SK-N-SH (cell line): ENCODE results near the gene POU4F1.

Experiments
- CTCF ChIP-seq: fragments of 200-600 bp; sonication (generic); IDR thresholded peaks from 2 replicates; pipeline ENCODE4 v1.6.1; 2017; ENCODE audit warnings: antibody characterized with exemption, mild to moderate bottlenecking, moderate library complexity
- RXRA ChIP-seq: IDR thresholded peaks from 2 replicates; pipeline ENCODE4 v1.4.0; 2012; ENCODE audit warnings: low read depth, mild to moderate bottlenecking, borderline replicate concordance

- no peak for TF ChIP-seq CTCF
- TF ChIP-seq RXRA = no peak
These were observed 46.8 kb upstream of the POU4F1 start for GRCh38 chr13:78649997-78650716.
